ENCODE measurements around the gene PNMA1.

GRCh38 chr14:73757876-73758391, 43.8 kb upstream of the PNMA1 start:
- TF ChIP-seq CTCF (IDR thresholded peaks at IDR 0.05) (no peak), POLR2A (IDR thresholded peaks at IDR 0.05) (no peak)
